ENCODE results near the gene DLAT. TPM values are rescaled to one million over a fixed set of nuclear protein-coding genes. Genes with fewer than 3 reads are reported as not detected.

DLAT gene
- polyA plus RNA-seq, 3 donors, result 5.8 to 14.6 (median 11.5) TPM

GRCh38 chr11:112096194-112096593 is 71.0 kb downstream of the DLAT start:
- Histone ChIP-seq H3K4me3 (replicated peaks in 1 of 3; ENCODE audit: low read depth in 2 of 3, low read length in 3 of 3) (no peak overlapping the region), H3K4me1 (ENCODE audit: control insufficient read depth in 1 of 2, insufficient read depth in 2 of 2, low read length in 2 of 2) (no peaks in the 10 kb centered on the region), H2AFZ (ENCODE audit: insufficient read depth, low read depth, low read length, poor library complexity, severe bottlenecking) (no peak overlapping the region), H3K27me3 (ENCODE audit: control insufficient read depth in 2 of 2, insufficient read depth in 2 of 2, low read length in 2 of 2) (no peaks in the 10 kb centered on the region), H3K9me3 (replicated peaks in 1 of 2; ENCODE audit: control insufficient read depth in 1 of 2, insufficient read depth in 1 of 2, low read length in 2 of 2) (no peaks in the 10 kb centered on the region), H3K4me2 (replicated peaks; ENCODE audit: extremely low read depth, low read length, poor library complexity, severe bottlenecking) (no peak overlapping the region), H3K36me3 (replicated peaks in 1 of 2; ENCODE audit: control insufficient read depth in 1 of 2, insufficient read depth in 2 of 2, low read length in 2 of 2) (peaks cover 48 to 77% of the 10 kb centered on the region in 2 donors), H3K79me2 (ENCODE audit: insufficient read depth, low read length) (peaks cover 20% of the 10 kb centered on the region), H3K9ac (ENCODE audit: insufficient read depth, low read length, poor library complexity, severe bottlenecking) (no peak overlapping the region), H4K20me1 (ENCODE audit: insufficient read depth, low read length) (peaks cover 19% of the 10 kb centered on the region), H3K27ac (ENCODE audit: low read depth in 1 of 2, low read length in 2 of 2) (no peak overlapping the region)
- H3K27me3 Mint-ChIP-seq (ENCODE audit: low read depth in 3 of 3), result peaks cover 0 to 1% (median 0%) of the 10 kb centered on the region in 3 donors
- H3K9me3 Mint-ChIP-seq, result no peaks in the 10 kb centered on the region
- H3K4me3 Mint-ChIP-seq, result no peak overlapping the region
- H3K36me3 Mint-ChIP-seq, result peaks cover 62 to 64% of the 10 kb centered on the region in 2 donors
- intact Hi-C loops (cut with micrococcal nuclease), result no loop called here
- no peak overlapping the region for H3K27ac Mint-ChIP-seq
- H3K4me1 Mint-ChIP-seq, result peaks cover 3% of the 10 kb centered on the region
- DNase-seq, result no peak
- TF ChIP-seq CTCF (IDR thresholded peaks at IDR 0.05), result no peak

GRCh38 chr11:112097734-112098528 is 72.7 kb downstream of the DLAT start:
- H3K9ac ChIP-seq (ENCODE audit: insufficient read depth, low read length, poor library complexity, severe bottlenecking), result no peak overlapping the region

More at GRCh38 chr11:112097734-112098528, 72.7 kb downstream of the DLAT start:
- Mint-ChIP-seq H3K9me3 (no peaks in the 10 kb centered on the region), H3K27ac (peak overlapping the region in 2 of 7 donors; percentile 15 to 22), H3K4me1 (peaks cover 4% of the 10 kb centered on the region), H3K27me3 (ENCODE audit: low read depth in 3 of 3) (peaks cover 0 to 1% (median 0%) of the 10 kb centered on the region in 3 donors), H3K36me3 (peaks cover 46 to 49% of the 10 kb centered on the region in 2 donors), H3K4me3 (no peak overlapping the region)
- Histone ChIP-seq H2AFZ (ENCODE audit: insufficient read depth, low read depth, low read length, poor library complexity, severe bottlenecking) (no peak overlapping the region), H3K27ac (ENCODE audit: low read depth in 1 of 2, low read length in 2 of 2) (no peak overlapping the region), H3K4me2 (replicated peaks; ENCODE audit: extremely low read depth, low read length, poor library complexity, severe bottlenecking) (no peak overlapping the region), H4K20me1 (ENCODE audit: insufficient read depth, low read length) (peaks cover 13% of the 10 kb centered on the region), H3K79me2 (ENCODE audit: insufficient read depth, low read length) (peaks cover 8% of the 10 kb centered on the region), H3K36me3 (replicated peaks in 1 of 2; ENCODE audit: control insufficient read depth in 1 of 2, insufficient read depth in 2 of 2, low read length in 2 of 2) (peaks cover 32 to 59% of the 10 kb centered on the region in 2 donors), H3K4me3 (replicated peaks in 1 of 3; ENCODE audit: low read depth in 2 of 3, low read length in 3 of 3) (no peak overlapping the region), H3K27me3 (ENCODE audit: control insufficient read depth in 2 of 2, insufficient read depth in 2 of 2, low read length in 2 of 2) (no peaks in the 10 kb centered on the region), H3K4me1 (ENCODE audit: control insufficient read depth in 1 of 2, insufficient read depth in 2 of 2, low read length in 2 of 2) (peaks cover 2 to 5% of the 10 kb centered on the region in 2 donors), H3K9me3 (replicated peaks in 1 of 2; ENCODE audit: control insufficient read depth in 1 of 2, insufficient read depth in 1 of 2, low read length in 2 of 2) (no peaks in the 10 kb centered on the region)
- TF ChIP-seq CTCF (IDR thresholded peaks at IDR 0.05), result no peak
- WGBS (ENCODE audit: insufficient coverage), result 90% methylated on average over 4 of the region's 11 CpGs
- DNase-seq, result no peak
- intact Hi-C loops (cut with micrococcal nuclease), result no loop called here
